Smooth muscle cell (in vitro differentiated cells): Measurements from ENCODE around the gene ZSCAN9. TPM values are rescaled to one million over a fixed set of nuclear protein-coding genes. Genes with fewer than 3 reads are reported as not detected.

ENCODE experiments used
- DNase-seq: peaks from one replicate; lab custom pipeline; 2025; ENCODE audit not compliant: unreplicated experiment; lab: John Stamatoyannopoulos, UW
- H2AFZ ChIP-seq: fragments of 200-600 bp; sonication (generic); 2 replicates; pipeline ENCODE4 v1.6.0; 2016; ENCODE audit warnings: antibody characterized with exemption, low read depth, mild to moderate bottlenecking
- H3F3A ChIP-seq: fragments of 200-600 bp; sonication (generic); 2 replicates; pipeline ENCODE4 v1.6.0; 2017; ENCODE audit warnings: antibody characterized with exemption, low read depth
- H3K27ac ChIP-seq: fragments of 200-600 bp; sonication (generic); 2 replicates; pipeline ENCODE4 v1.5.1; 2016; ENCODE audit warnings: low read depth, mild to moderate bottlenecking
- H3K27me3 ChIP-seq: fragments of 200-600 bp; sonication (generic); 2 replicates; pipeline ENCODE4 v1.6.1; 2016; ENCODE audit warnings: low read depth, mild to moderate bottlenecking
- H3K36me3 ChIP-seq: fragments of 200-600 bp; sonication (generic); 2 replicates; pipeline ENCODE4 v1.5.1; 2016; ENCODE audit warnings: low read depth
- H3K4me1 ChIP-seq: fragments of 200-600 bp; sonication (generic); 2 replicates; pipeline ENCODE4 v1.5.1; 2016; ENCODE audit warnings: low read depth
- H3K4me2 ChIP-seq: fragments of 200-600 bp; sonication (generic); 2 replicates; pipeline ENCODE4 v1.6.0; 2016; ENCODE audit warnings: mild to moderate bottlenecking
- H3K4me3 ChIP-seq: fragments of 200-600 bp; sonication (generic); 2 replicates; pipeline ENCODE4 v1.5.1; 2016; ENCODE audit warnings: mild to moderate bottlenecking
- H3K79me2 ChIP-seq: fragments of 200-600 bp; sonication (generic); 2 replicates; pipeline ENCODE4 v1.6.0; 2016; ENCODE audit warnings: low read depth, mild to moderate bottlenecking
- H3K9ac ChIP-seq: fragments of 200-600 bp; sonication (generic); 2 replicates; pipeline ENCODE4 v1.6.0; 2016; ENCODE audit warnings: low read depth
- H3K9me3 ChIP-seq: fragments of 200-600 bp; sonication (generic); replicated peaks from 2 replicates; pipeline ENCODE4 v1.5.1; 2016; ENCODE audit warnings: low read depth
- H4K20me1 ChIP-seq: fragments of 200-600 bp; sonication (generic); 2 replicates; pipeline ENCODE4 v1.6.0; 2016; ENCODE audit warnings: low read depth
- CTCF ChIP-seq: fragments of 200-600 bp; sonication (generic); IDR thresholded peaks from 2 replicates; pipeline ENCODE4 v1.5.1; 2017; ENCODE audit warnings: borderline replicate concordance, mild to moderate bottlenecking, antibody characterized with exemption; ENCODE audit not compliant: insufficient read depth, poor library complexity, severe bottlenecking
- WGBS: methylation state at CpG from one replicate; pipeline ENCODE4 v1.1.7; 2016; ENCODE audit warnings: low lambda C conversion rate; 5-methylcytosine and 5-hydroxymethylcytosine counted together
- polyA plus RNA-seq: library from polyadenylated mRNA; unstranded; fragments of >200 nt; fragmentation: Nextera tagmentation; extraction: Ambion mirVana; gene quantifications from 2 replicates; pipeline ENCODE4 v1.2.1, GENCODE V29; 2016
- total RNA-seq: library from RNA; depleted of rRNA; stranded (reverse); fragments of >200 nt; gene quantifications from 2 replicates; pipeline ENCODE4 v1.2.3, GENCODE V29; 2014

The ZSCAN9 gene
- total and polyA plus RNA-seq, 2 experiments from 2014 or later, result 7.3 to 18.3 TPM

DNA sequence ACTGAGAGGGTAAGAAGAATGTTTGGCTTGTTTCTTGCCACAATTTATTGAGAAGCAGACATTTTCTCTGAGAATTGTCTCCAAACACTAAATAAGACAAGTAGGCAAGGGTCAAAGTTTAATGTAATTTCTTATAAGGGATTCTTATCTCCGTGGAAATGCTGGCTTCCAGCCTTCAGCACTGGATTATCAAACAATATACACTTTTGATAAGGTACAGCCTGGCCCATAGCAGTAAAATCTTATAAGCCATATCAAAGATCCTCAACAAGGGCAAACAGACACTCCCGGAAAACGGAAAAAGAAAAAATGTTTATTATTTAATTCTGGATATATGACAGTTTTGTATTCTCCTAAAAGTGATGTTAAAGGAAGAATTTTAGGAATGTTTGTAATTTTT is 18.5 kb upstream of the ZSCAN9 start:
- Histone ChIP-seq H4K20me1 (no peaks in the 10 kb centered on the region), H3K4me2 (peak overlapping the region; percentile 94), H3K27ac (no peak overlapping the region), H3K36me3 (no peaks in the 10 kb centered on the region), H3K4me1 (peaks cover 12% of the 10 kb centered on the region), H3K4me3 (peak overlapping the region; percentile 54), H3K9ac (no peak overlapping the region), H3K27me3 (peaks cover 72% of the 10 kb centered on the region), H2AFZ (no peak overlapping the region), H3K9me3 (peaks cover 3% of the 10 kb centered on the region), H3K79me2 (no peaks in the 10 kb centered on the region), H3F3A (no peaks in the 10 kb centered on the region)
- TF ChIP-seq CTCF, result no peak
- 58% methylated on average over 3 of the region's 3 CpGs for WGBS
- DNase-seq, result no peak

GRCh38 chr6:28206928-28207509 is 18.1 kb upstream of the ZSCAN9 start:
- no peak for TF ChIP-seq CTCF
- H2AFZ ChIP-seq, result peak overlapping the region; percentile 89
- H3F3A ChIP-seq, result no peaks in the 10 kb centered on the region
- peaks cover 12% of the 10 kb centered on the region for H3K4me1 ChIP-seq
- peaks cover 3% of the 10 kb centered on the region for H3K9me3 ChIP-seq
- peak overlapping the region; percentile 94 for H3K4me2 ChIP-seq
- H3K79me2 ChIP-seq, result no peaks in the 10 kb centered on the region
- peak overlapping the region; percentile 54 for H3K4me3 ChIP-seq
- H4K20me1 ChIP-seq, result no peaks in the 10 kb centered on the region
- no peaks in the 10 kb centered on the region for H3K36me3 ChIP-seq
- H3K27ac ChIP-seq, result no peak overlapping the region
- H3K27me3 ChIP-seq, result peaks cover 74% of the 10 kb centered on the region
- DNase-seq, result no peak
- 7% methylated on average over 15 of the region's 15 CpGs for WGBS
- no peak overlapping the region for H3K9ac ChIP-seq

DNA sequence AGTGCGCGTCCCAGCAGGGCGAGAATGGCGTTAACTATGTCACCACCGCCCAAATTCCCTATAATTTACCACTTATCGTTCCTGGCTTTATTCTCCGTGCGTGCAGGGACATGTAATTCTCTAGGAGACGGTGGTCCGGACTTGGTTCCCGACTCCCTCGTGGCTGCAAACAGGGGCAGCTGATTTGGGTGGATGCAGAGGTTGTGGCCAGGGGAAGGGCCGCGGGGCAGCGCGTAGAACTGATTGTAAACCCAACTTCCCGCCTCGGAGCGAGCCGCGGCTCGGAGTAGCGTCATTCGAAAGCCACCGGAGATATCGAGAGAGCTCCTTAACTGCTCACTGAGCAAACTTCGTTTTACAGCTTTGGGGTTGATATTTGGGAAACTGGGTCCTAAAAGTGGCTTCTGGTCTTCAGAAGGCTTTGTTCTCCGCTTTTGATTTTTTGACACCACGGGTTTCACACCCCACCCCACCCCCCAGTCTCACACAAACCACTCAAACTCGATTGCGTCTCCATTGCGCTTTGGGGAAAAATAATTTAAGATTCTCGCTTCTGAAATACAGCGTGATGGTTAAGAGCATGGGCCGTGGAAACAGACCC is 17.5 kb upstream of the ZSCAN9 start:
- DNase-seq, result no peak
- Histone ChIP-seq H3K4me3 (peak overlapping the region; percentile 54), H3K79me2 (no peaks in the 10 kb centered on the region), H2AFZ (peak overlapping the region; percentile 89), H4K20me1 (no peaks in the 10 kb centered on the region), H3K9me3 (peaks cover 3% of the 10 kb centered on the region), H3K9ac (no peak overlapping the region), H3K27me3 (peaks cover 80% of the 10 kb centered on the region), H3F3A (no peaks in the 10 kb centered on the region), H3K4me2 (peak overlapping the region; percentile 94), H3K27ac (no peak overlapping the region), H3K36me3 (no peaks in the 10 kb centered on the region), H3K4me1 (peaks cover 12% of the 10 kb centered on the region)
- 2% methylated on average over 35 of the region's 35 CpGs for WGBS
- no peak for TF ChIP-seq CTCF
